GM21515 (cell line): ENCODE results near the gene LMNB1.

Source experiments
- ATAC-seq: cut with Tn5 transposase; IDR thresholded peaks from one replicate; pipeline ENCODE4 v1.9.1; 2021; ENCODE audit not compliant: unreplicated experiment

The LMNB1 gene

GRCh38 chr5:126883564-126884245, 106.8 kb downstream of the LMNB1 start:
- no peak for ATAC-seq

- ATAC-seq = no peak
These were observed 107.4 kb downstream of the LMNB1 start for GRCh38 chr5:126884269-126884819.
